Left ventricle myocardium inferior (tissue), 1 donor: ENCODE measurements around the gene SERPINB8. TPM values are rescaled to one million over a fixed set of nuclear protein-coding genes. Genes with fewer than 3 reads are reported as not detected.

Source experiments
- DNase-seq: peaks from one replicate; pipeline ENCODE4 v3.0.0-alpha.2; 2020
- H3K27ac ChIP-seq: fragments of 200-600 bp; replicated peaks from 2 replicates; pipeline ENCODE4 v1.8.0; 2021
- H3K27me3 ChIP-seq: fragments of 200-600 bp; 2 replicates; pipeline ENCODE4 v1.8.0; 2021; ENCODE audit warnings: low read depth
- H3K36me3 ChIP-seq: fragments of 200-600 bp; 2 replicates; pipeline ENCODE4 v1.8.0; 2021
- H3K4me1 ChIP-seq: fragments of 200-600 bp; 2 replicates; pipeline ENCODE4 v1.8.0; 2021
- H3K4me3 ChIP-seq: fragments of 200-600 bp; 2 replicates; pipeline ENCODE4 v1.8.0; 2021; ENCODE audit warnings: mild to moderate bottlenecking, moderate library complexity
- H3K9me3 ChIP-seq: fragments of 200-600 bp; replicated peaks from 2 replicates; pipeline ENCODE4 v1.8.0; 2021
- intact Hi-C: fragments of 100-400 bp; cut with micrococcal nuclease; formaldehyde crosslinking; loops from one replicate; pipeline ENCODE4 v1.11.0; 2022
- total RNA-seq: library from RNA; stranded (reverse); fragmentation: NEBNext Ultra II Directional; extraction: Animal tissue kit (Norgen Biotek cat#: 25700); gene quantifications from one replicate; pipeline ENCODE4 v1.2.1, GENCODE V29; 2021
- TF ChIP-seq, protein P1 (sequence below): fragments of 200-600 bp; IDR thresholded peaks from 2 replicates; pipeline ENCODE4 v1.8.0; 2021; ENCODE audit warnings: antibody characterized with exemption, mild to moderate bottlenecking, borderline replicate concordance
- donor health status: DM: no; HTN: yes; CAD: no; lungs with severe emphysema.

The SERPINB8 gene
- total RNA-seq, 1 donor from 2014 or later = 2.3 TPM

DNA sequence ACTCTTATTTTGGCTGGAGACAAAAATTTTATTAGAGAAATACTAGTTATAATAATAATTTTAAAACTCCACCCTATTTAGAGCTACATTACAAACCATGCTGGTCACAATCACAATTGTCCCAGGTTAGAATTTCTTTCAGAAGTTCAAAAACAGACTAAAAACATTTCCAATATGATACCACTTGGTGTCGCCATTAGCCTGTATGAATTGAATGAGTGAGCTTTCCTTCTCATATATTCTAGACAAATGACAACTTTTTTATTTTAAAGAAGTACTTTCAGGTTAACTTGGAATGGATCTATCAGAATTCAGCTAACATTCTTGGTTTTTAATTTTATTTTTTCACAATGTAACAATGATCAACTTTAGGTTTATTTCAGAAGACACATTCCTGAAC is 48.0 kb downstream of the SERPINB8 start:
- Histone ChIP-seq H3K4me3 (no peak overlapping the region), H3K4me1 (no peaks in the 10 kb centered on the region), H3K36me3 (no peaks in the 10 kb centered on the region), H3K27me3 (no peaks in the 10 kb centered on the region), H3K27ac (no peak overlapping the region), H3K9me3 (no peaks in the 10 kb centered on the region)
- intact Hi-C loops = no loop called here
- TF ChIP-seq, protein P1, sequence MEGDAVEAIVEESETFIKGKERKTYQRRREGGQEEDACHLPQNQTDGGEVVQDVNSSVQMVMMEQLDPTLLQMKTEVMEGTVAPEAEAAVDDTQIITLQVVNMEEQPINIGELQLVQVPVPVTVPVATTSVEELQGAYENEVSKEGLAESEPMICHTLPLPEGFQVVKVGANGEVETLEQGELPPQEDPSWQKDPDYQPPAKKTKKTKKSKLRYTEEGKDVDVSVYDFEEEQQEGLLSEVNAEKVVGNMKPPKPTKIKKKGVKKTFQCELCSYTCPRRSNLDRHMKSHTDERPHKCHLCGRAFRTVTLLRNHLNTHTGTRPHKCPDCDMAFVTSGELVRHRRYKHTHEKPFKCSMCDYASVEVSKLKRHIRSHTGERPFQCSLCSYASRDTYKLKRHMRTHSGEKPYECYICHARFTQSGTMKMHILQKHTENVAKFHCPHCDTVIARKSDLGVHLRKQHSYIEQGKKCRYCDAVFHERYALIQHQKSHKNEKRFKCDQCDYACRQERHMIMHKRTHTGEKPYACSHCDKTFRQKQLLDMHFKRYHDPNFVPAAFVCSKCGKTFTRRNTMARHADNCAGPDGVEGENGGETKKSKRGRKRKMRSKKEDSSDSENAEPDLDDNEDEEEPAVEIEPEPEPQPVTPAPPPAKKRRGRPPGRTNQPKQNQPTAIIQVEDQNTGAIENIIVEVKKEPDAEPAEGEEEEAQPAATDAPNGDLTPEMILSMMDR = peak; percentile 63
- no peak for DNase-seq

DNA sequence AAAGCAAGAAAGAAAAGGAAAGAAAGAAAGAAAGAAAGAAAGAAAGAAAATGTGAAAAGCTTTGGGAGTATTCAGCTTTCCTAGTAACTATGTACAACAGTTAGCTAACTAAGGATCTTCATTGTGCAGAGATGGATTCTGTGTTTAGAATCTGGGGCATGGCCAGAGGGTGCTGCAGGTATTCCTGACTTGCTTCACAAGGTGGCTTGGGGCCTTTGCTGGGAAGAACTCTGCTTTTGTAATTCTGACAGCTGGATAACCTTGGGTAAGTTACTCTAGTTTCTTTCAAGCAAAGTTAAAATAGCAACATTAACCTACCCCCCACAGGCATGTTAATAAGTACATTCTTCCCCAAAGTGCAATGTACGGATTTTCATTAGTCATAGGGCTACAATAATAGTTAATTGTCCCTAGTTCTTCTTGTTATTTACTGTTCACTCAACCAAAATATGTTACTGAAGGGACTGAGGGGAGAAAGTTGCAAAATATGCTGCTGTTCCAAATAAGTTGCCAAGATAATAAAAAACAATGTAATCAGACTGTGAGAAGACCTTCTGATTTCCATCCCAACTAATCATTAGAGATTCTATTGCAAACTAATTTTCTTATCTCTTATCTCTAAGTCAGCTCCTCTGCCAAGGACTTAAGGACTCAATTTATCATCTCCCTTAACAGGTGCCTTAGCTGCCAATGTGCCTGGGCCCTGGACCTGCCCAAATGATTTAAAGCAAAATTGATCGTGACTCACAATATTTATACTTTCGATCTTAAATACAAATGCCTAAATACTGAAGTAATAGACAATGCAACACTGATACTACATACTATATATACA is 50.3 kb downstream of the SERPINB8 start:
- H3K27me3 ChIP-seq = no peaks in the 10 kb centered on the region
- H3K36me3 ChIP-seq = no peaks in the 10 kb centered on the region
- no peak overlapping the region for H3K27ac ChIP-seq
- TF ChIP-seq, protein P1 = no peak
- DNase-seq = no peak
- H3K9me3 ChIP-seq = no peaks in the 10 kb centered on the region
- H3K4me1 ChIP-seq = no peaks in the 10 kb centered on the region
- no peak overlapping the region for H3K4me3 ChIP-seq
- intact Hi-C loops = no loop called here

DNA sequence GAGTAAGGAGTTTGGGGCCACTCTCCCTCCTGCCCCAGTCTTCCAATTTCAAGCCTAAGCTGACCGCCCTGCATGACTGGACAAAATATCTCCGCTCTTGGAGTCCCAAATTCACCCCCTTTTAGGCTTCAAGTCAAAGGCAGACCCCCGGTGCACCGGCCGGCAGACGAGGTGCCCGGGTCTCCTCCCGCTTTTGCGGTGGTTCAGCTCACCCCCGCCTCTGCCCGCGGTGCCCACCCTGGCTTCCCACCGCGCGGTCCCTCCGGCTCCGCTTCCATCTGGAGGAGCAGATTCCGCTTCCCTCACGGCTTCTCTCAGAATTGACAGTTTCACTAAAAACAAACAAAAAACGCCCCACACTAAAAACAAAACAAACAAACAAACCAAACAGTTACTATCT is 56.5 kb downstream of the SERPINB8 start:
- Histone ChIP-seq H3K4me1 (peaks cover 11% of the 10 kb centered on the region), H3K9me3 (no peaks in the 10 kb centered on the region), H3K27me3 (no peaks in the 10 kb centered on the region), H3K4me3 (no peak overlapping the region), H3K36me3 (no peaks in the 10 kb centered on the region), H3K27ac (no peak overlapping the region)
- intact Hi-C loops = no loop called here
- TF ChIP-seq, protein P1 = no peak
- no peak for DNase-seq

DNA sequence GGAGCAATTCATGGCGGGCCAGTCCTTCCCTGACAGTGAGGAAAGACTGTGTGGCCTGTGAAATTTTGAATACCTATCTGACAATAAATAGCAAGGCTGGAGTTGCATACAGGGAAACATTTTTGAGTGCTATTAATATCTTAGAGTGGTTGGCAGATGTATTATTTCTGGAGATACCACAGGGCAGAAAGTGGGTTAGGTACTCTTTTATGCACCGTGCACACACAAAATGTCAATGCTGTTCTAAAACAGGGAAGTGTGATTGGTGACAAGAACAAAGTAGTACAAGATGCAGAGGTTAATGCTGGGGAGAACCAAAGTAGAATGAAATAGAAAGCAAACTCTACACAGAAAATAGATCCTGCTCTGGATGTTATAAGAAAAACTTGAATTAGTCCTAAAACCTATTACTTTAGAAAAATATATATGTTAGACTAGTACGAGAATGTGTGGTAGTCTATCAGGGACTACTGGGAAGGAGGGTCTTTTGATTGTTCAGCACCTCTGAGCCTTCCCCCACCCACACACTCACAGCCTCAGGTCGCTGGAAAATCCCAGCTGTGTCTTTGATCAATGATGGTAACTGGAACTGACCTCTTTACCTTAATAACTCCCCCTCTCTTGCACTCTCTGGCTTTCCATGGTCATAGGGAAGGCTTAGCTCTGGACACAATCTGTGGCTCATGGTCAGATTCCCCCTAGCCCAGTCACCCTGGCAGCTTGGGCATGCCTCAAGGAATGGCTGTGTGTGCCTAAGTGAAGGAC is 58.2 kb downstream of the SERPINB8 start:
- no peak overlapping the region for H3K4me3 ChIP-seq
- intact Hi-C loops = no loop called here
- no peaks in the 10 kb centered on the region for H3K36me3 ChIP-seq
- H3K4me1 ChIP-seq = peaks cover 11% of the 10 kb centered on the region
- H3K9me3 ChIP-seq = no peaks in the 10 kb centered on the region
- TF ChIP-seq, protein P1 = no peak
- DNase-seq = no peak
- no peaks in the 10 kb centered on the region for H3K27me3 ChIP-seq
- peak overlapping the region; percentile 44 for H3K27ac ChIP-seq

DNA sequence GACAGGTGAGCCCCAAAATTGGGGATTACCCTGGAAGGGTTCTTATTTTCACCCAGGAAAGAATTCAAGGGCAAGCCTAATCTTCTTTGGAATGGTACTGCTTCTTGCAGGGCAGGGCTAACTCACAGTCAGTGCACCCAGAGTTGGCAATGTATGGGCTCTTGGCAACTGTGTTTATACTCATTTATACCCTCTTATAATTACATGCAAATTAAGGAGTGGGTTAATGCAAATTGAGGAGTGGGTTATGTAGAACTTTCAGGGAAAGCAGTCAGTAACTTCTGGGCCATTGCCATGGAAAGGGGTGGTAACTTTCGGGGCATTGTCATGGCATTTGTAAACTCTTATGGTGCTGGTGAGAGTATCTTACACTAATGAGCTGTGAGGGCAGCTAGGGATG is 59.2 kb downstream of the SERPINB8 start:
- TF ChIP-seq, protein P1 = no peak
- no peaks in the 10 kb centered on the region for H3K27me3 ChIP-seq
- H3K4me1 ChIP-seq = peaks cover 11% of the 10 kb centered on the region
- no peaks in the 10 kb centered on the region for H3K9me3 ChIP-seq
- no peaks in the 10 kb centered on the region for H3K36me3 ChIP-seq
- intact Hi-C loops = no loop called here
- H3K27ac ChIP-seq = no peak overlapping the region
- H3K4me3 ChIP-seq = no peak overlapping the region
- no peak for DNase-seq
